MM.1S (cell line): ENCODE measurements around the gene TMEM174.

ENCODE experiments used
- DNase-seq: peaks from one replicate; pipeline ENCODE4 v3.0.0-alpha.2; 2015
- H2AFZ ChIP-seq: fragments of 300-600 bp; sonication (generic); 2 replicates; pipeline ENCODE4 v1.6.0; 2016; ENCODE audit warnings: antibody characterized with exemption, low read length
- H3F3A ChIP-seq: fragments of 300-600 bp; sonication (generic); 2 replicates; pipeline ENCODE4 v1.6.1; 2016; ENCODE audit warnings: mild to moderate bottlenecking, antibody characterized with exemption, low read length, moderate library complexity, mixed read lengths; ENCODE audit not compliant: insufficient read depth
- H3K27ac ChIP-seq: fragments of 300-600 bp; sonication (generic); 2 replicates; pipeline ENCODE4 v1.5.1; 2016; ENCODE audit warnings: mild to moderate bottlenecking, low read length
- H3K27me3 ChIP-seq: fragments of 300-600 bp; sonication (generic); replicated peaks from 2 replicates; pipeline ENCODE4 v1.6.0; 2016; ENCODE audit warnings: low read length; ENCODE audit not compliant: insufficient read depth
- H3K36me3 ChIP-seq: fragments of 300-600 bp; sonication (generic); replicated peaks from 2 replicates; pipeline ENCODE4 v1.6.1; 2016; ENCODE audit warnings: mild to moderate bottlenecking, low read length, mixed read lengths; ENCODE audit not compliant: insufficient read depth
- H3K4me1 ChIP-seq: fragments of 300-600 bp; sonication (generic); 2 replicates; pipeline ENCODE4 v1.6.1; 2016; ENCODE audit warnings: low read length, mixed read lengths
- H3K4me2 ChIP-seq: fragments of 300-600 bp; sonication (generic); 2 replicates; pipeline ENCODE4 v1.6.0; 2016; ENCODE audit warnings: low read depth, low read length
- H3K4me3 ChIP-seq: fragments of 300-600 bp; sonication (generic); 2 replicates; pipeline ENCODE4 v1.5.1; 2016; ENCODE audit warnings: low read length, mixed read lengths
- H3K79me2 ChIP-seq: fragments of 300-600 bp; sonication (generic); 2 replicates; pipeline ENCODE4 v1.6.1; 2016; ENCODE audit warnings: mixed run types, low read length, mixed read lengths
- H3K9ac ChIP-seq: fragments of 300-600 bp; sonication (generic); 2 replicates; pipeline ENCODE4 v1.6.1; 2016; ENCODE audit warnings: low read length, mixed read lengths
- H3K9me2 ChIP-seq: fragments of 300-600 bp; sonication (generic); replicated peaks from 2 replicates; pipeline ENCODE4 v1.6.1; 2016; ENCODE audit warnings: mild to moderate bottlenecking, low read length, mixed read lengths; ENCODE audit not compliant: insufficient read depth
- H3K9me3 ChIP-seq: fragments of 300-600 bp; sonication (generic); replicated peaks from 2 replicates; pipeline ENCODE4 v1.6.1; 2016; ENCODE audit warnings: mild to moderate bottlenecking, low read length, mixed read lengths; ENCODE audit not compliant: insufficient read depth
- H4K20me1 ChIP-seq: fragments of 300-600 bp; sonication (generic); 2 replicates; pipeline ENCODE4 v1.6.1; 2016; ENCODE audit warnings: mild to moderate bottlenecking, low read length, moderate library complexity, mixed read lengths; ENCODE audit not compliant: insufficient read depth
- EZH2 ChIP-seq: fragments of 300-600 bp; sonication (generic); optimal IDR thresholded peaks from 2 replicates; pipeline ENCODE3; 2017; ENCODE audit warnings: low read depth, mild to moderate bottlenecking, antibody characterized with exemption, low read length, mixed read lengths
- EZH2phosphoT487 ChIP-seq: fragments of 300-600 bp; sonication (generic); IDR thresholded peaks from 2 replicates; pipeline ENCODE4 v1.6.1; 2018; ENCODE audit warnings: antibody characterized with exemption, low read length
- TF ChIP-seq, protein P1 (sequence below): fragments of 300-600 bp; sonication (generic); IDR thresholded peaks from 2 replicates; pipeline ENCODE4 v1.5.1; 2016; ENCODE audit warnings: antibody characterized with exemption, low read length, mixed read lengths

Gene TMEM174

GRCh38 chr5:73193592-73193991 lies 20.6 kb downstream of the TMEM174 start:
- Histone ChIP-seq H3K27ac (no peak overlapping the region), H3K9me3 (no peaks in the 10 kb centered on the region), H4K20me1 (no peaks in the 10 kb centered on the region), H3K36me3 (no peaks in the 10 kb centered on the region), H3K27me3 (no peaks in the 10 kb centered on the region), H3K9ac (no peak overlapping the region), H3K4me1 (no peaks in the 10 kb centered on the region), H3K4me2 (no peak overlapping the region), H3K9me2 (no peaks in the 10 kb centered on the region), H3K4me3 (no peak overlapping the region), H3F3A (no peaks in the 10 kb centered on the region), H3K79me2 (no peaks in the 10 kb centered on the region), H2AFZ (no peak overlapping the region)
- TF ChIP-seq EZH2phosphoT487 (no peak), EZH2 (no peak)
- TF ChIP-seq, protein P1, sequence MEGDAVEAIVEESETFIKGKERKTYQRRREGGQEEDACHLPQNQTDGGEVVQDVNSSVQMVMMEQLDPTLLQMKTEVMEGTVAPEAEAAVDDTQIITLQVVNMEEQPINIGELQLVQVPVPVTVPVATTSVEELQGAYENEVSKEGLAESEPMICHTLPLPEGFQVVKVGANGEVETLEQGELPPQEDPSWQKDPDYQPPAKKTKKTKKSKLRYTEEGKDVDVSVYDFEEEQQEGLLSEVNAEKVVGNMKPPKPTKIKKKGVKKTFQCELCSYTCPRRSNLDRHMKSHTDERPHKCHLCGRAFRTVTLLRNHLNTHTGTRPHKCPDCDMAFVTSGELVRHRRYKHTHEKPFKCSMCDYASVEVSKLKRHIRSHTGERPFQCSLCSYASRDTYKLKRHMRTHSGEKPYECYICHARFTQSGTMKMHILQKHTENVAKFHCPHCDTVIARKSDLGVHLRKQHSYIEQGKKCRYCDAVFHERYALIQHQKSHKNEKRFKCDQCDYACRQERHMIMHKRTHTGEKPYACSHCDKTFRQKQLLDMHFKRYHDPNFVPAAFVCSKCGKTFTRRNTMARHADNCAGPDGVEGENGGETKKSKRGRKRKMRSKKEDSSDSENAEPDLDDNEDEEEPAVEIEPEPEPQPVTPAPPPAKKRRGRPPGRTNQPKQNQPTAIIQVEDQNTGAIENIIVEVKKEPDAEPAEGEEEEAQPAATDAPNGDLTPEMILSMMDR = no peak
- DNase-seq = no peak

DNA sequence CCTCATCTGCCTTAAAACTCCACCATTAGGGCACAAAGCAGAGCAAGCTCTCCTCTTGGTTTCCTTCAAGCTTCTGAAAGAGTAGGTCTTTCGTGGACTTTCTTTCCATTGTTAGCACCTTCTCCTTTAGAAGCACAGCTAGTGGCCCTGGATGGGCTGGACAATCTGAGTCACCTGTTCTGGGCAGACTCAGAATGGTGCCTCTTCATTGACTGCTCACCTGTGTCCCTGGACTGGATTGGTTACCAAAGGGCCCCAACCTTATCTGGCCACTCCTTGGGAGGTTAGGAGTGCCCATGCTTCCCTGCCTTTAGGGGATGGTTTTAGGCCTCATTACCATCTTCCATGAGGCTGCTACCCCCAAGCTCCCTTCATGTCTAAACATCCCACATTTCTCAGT lies 23.2 kb downstream of the TMEM174 start:
- no peaks in the 10 kb centered on the region for H3K79me2 ChIP-seq
- no peaks in the 10 kb centered on the region for H3K36me3 ChIP-seq
- H2AFZ ChIP-seq = no peak overlapping the region
- H3K9me3 ChIP-seq = no peaks in the 10 kb centered on the region
- H3K9me2 ChIP-seq = no peaks in the 10 kb centered on the region
- no peak overlapping the region for H3K4me3 ChIP-seq
- H3K27ac ChIP-seq = no peak overlapping the region
- H3K9ac ChIP-seq = no peak overlapping the region
- H4K20me1 ChIP-seq = no peaks in the 10 kb centered on the region
- no peak for DNase-seq
- H3F3A ChIP-seq = no peaks in the 10 kb centered on the region
- H3K4me2 ChIP-seq = no peak overlapping the region
- TF ChIP-seq EZH2phosphoT487 = no peak
- TF ChIP-seq, protein P1 = no peak
- TF ChIP-seq EZH2 = no peak
- no peaks in the 10 kb centered on the region for H3K4me1 ChIP-seq
- no peaks in the 10 kb centered on the region for H3K27me3 ChIP-seq

- no peak overlapping the region for H3K9ac ChIP-seq
- H2AFZ ChIP-seq = no peak overlapping the region
- DNase-seq = no peak
- H3K27me3 ChIP-seq = no peaks in the 10 kb centered on the region
- no peaks in the 10 kb centered on the region for H3K79me2 ChIP-seq
- no peak overlapping the region for H3K4me2 ChIP-seq
- H3K9me2 ChIP-seq = no peaks in the 10 kb centered on the region
- TF ChIP-seq EZH2 = no peak
- TF ChIP-seq, protein P1 = no peak
- no peak overlapping the region for H3K4me3 ChIP-seq
- no peaks in the 10 kb centered on the region for H3K9me3 ChIP-seq
- H3K36me3 ChIP-seq = no peaks in the 10 kb centered on the region
- H4K20me1 ChIP-seq = no peaks in the 10 kb centered on the region
- no peak overlapping the region for H3K27ac ChIP-seq
- H3F3A ChIP-seq = no peaks in the 10 kb centered on the region
- no peaks in the 10 kb centered on the region for H3K4me1 ChIP-seq
Measured at GRCh38 chr5:73197637-73198257, 24.8 kb downstream of the TMEM174 start.
